GM12878 (cell line): ENCODE measurements around the gene MPHOSPH8. TPM values are rescaled to one million over a fixed set of nuclear protein-coding genes. Genes with fewer than 3 reads are reported as not detected.

Experiments
- ATAC-seq: fragments of 200-7000 bp; cut with Tn5 transposase; 3 replicates; pipeline ENCODE4 v1.9.1; 2020; ENCODE audit warnings: mild to moderate bottlenecking, moderate library complexity
- BruUV-seq: library from RNA; stranded (reverse); fragments of 400-500 nt; replicated peaks from 2 replicates; lab custom pipeline; 2021; lab: Mats Ljungman, UMichigan
- CTCF ChIA-PET: fragments of 300-600 bp; sonication (Branson Sonifier 250); formaldehyde crosslinking; extraction: SDS; loops from one replicate; lab custom pipeline; 2021; ENCODE audit warnings: inconsistent platforms; lab: Yijun Ruan, JAX
- POLR2A ChIA-PET: fragments of 350-600 bp; formaldehyde crosslinking; extraction: SDS; loops from one replicate; lab custom pipeline; 2021; ENCODE audit warnings: inconsistent platforms; lab: Charles Lee
- RAD21 ChIA-PET: fragments of 300-600 bp; sonication (Branson Sonifier 250); formaldehyde crosslinking; loops from one replicate; lab custom pipeline; 2023; ENCODE audit warnings: antibody characterized with exemption; ENCODE audit not compliant: unreplicated experiment; lab: Charles Lee
- SMC1A ChIA-PET: fragments of 300-600 bp; sonication (Branson Sonifier 250); formaldehyde crosslinking; loops from one replicate; lab custom pipeline; 2023; ENCODE audit not compliant: unreplicated experiment, uncharacterized antibody; lab: Charles Lee
- DNase-seq: peaks from one replicate; pipeline ENCODE4 v3.0.0-alpha.2; 2011; ENCODE audit warnings: low read depth, low spot score
- FAIRE-seq: peaks from 3 replicates; lab custom pipeline; 2011; peaks lifted over from hg19 to GRCh38; lab: Jason Lieb, UNC
- H2AFZ ChIP-seq: 2 replicates; pipeline ENCODE4 v1.6.0; 2011; ENCODE audit warnings: low read depth, low read length, control low read depth; ENCODE audit not compliant: control insufficient read depth
- H3K27ac ChIP-seq: 2 replicates; pipeline ENCODE4 v1.5.1; 2011; ENCODE audit warnings: control low read depth; ENCODE audit not compliant: control insufficient read depth, insufficient read depth
- H3K27me3 ChIP-seq, 2 experiments: replicated peaks in 1 of 2; 2 replicates each; pipeline versions ENCODE4 v1.6.0 to v1.6.1; 2011; ENCODE audit warnings: low read length in 1 of 2; ENCODE audit not compliant: control insufficient read depth in 2 of 2, insufficient read depth in 2 of 2
- H3K36me3 ChIP-seq, 2 experiments: 2 replicates each; pipeline ENCODE4 v1.5.1; 2011; ENCODE audit warnings: low read length in 1 of 2; ENCODE audit not compliant: control insufficient read depth in 2 of 2, insufficient read depth in 2 of 2
- H3K4me1 ChIP-seq: 2 replicates; pipeline ENCODE4 v1.6.1; 2011; ENCODE audit warnings: mild to moderate bottlenecking, low read length, moderate library complexity, mixed read lengths; ENCODE audit not compliant: control insufficient read depth, insufficient read depth
- H3K4me2 ChIP-seq: 2 replicates; pipeline ENCODE4 v1.6.0; 2011; ENCODE audit warnings: control low read depth; ENCODE audit not compliant: control insufficient read depth, insufficient read depth
- H3K4me3 ChIP-seq: fragments of 200-600 bp; sonication (generic); 2 replicates; pipeline ENCODE4 v1.5.1; 2016
- H3K79me2 ChIP-seq: 2 replicates; pipeline ENCODE4 v1.6.0; 2011; ENCODE audit warnings: low read length; ENCODE audit not compliant: control insufficient read depth, insufficient read depth
- H3K9ac ChIP-seq: 2 replicates; pipeline ENCODE4 v1.8.0; 2011; ENCODE audit warnings: low read length, control low read depth, mixed read lengths; ENCODE audit not compliant: control insufficient read depth, insufficient read depth
- H3K9me3 ChIP-seq: replicated peaks from 3 replicates; pipeline ENCODE4 v1.5.1; 2011; ENCODE audit warnings: mild to moderate bottlenecking, low read length; ENCODE audit not compliant: control insufficient read depth, insufficient read depth
- H4K20me1 ChIP-seq: 2 replicates; pipeline ENCODE4 v1.6.0; 2011; ENCODE audit not compliant: control insufficient read depth, insufficient read depth
- CREB1 ChIP-seq: IDR thresholded peaks from 2 replicates; pipeline ENCODE4 v1.6.1; 2012; ENCODE audit warnings: low read depth, mild to moderate bottlenecking, inconsistent platforms
- HDGF ChIP-seq: fragments of 450-650 bp; IDR thresholded peaks from 2 replicates; pipeline ENCODE4 v1.6.1; 2016; ENCODE audit warnings: antibody characterized with exemption
- JUND ChIP-seq: IDR thresholded peaks from 2 replicates; pipeline ENCODE4 v1.6.1; 2012; ENCODE audit warnings: low read depth, mild to moderate bottlenecking, low read length, improper control_type of control experiment, moderate library complexity
- MYB ChIP-seq: fragments of 150-350 bp; IDR thresholded peaks from 2 replicates; pipeline ENCODE4 v1.6.1; 2014; ENCODE audit warnings: mild to moderate bottlenecking, low read depth, low read length, borderline replicate concordance
- POU2F2 ChIP-seq: IDR thresholded peaks from 3 replicates; pipeline ENCODE4 v1.6.1; 2011; ENCODE audit warnings: low read depth, mild to moderate bottlenecking, low read length, borderline replicate concordance
- TAF1 ChIP-seq: IDR thresholded peaks from 2 replicates; pipeline ENCODE4 v1.6.1; 2011; ENCODE audit warnings: mild to moderate bottlenecking, low read depth, low read length, borderline replicate concordance
- YBX1 ChIP-seq: fragments of 450-650 bp; IDR thresholded peaks from 2 replicates; pipeline ENCODE4 v1.6.1; 2016; ENCODE audit warnings: antibody characterized with exemption
- WGBS: methylation state at CpG from one replicate; pipeline ENCODE4 v1.1.6; 2016; ENCODE audit warnings: low lambda C conversion rate; ENCODE audit not compliant: insufficient replicate concordance, insufficient coverage; ENCODE audit errors: missing lambda C conversion rate; 5-methylcytosine and 5-hydroxymethylcytosine counted together
- in situ Hi-C: fragments of 300-500 bp; cut with MboI; formaldehyde crosslinking; loops from 9 replicates; pipeline ENCODE4 v1.14.3; 2018; ENCODE audit warnings: mixed read lengths
- intact Hi-C: fragments of 100-400 bp; cut with micrococcal nuclease; formaldehyde crosslinking; loops from one replicate; pipeline ENCODE4 v1.14.2; 2022; ENCODE audit not compliant: unreplicated experiment
- polyA plus RNA-seq, 11 experiments: library from polyadenylated mRNA; depleted of rRNA in 4 of 11; unstranded in 6 of 11; stranded (reverse) in 5 of 11; fragments of >200 nt; fragmentation: Nextera tagmentation in 4 of 11; fragmentation: Illumina TruSeq in 1 of 11; extraction: Ambion mirVana in 4 of 11; extraction: Trizol in 1 of 11; gene quantifications; 1 replicate in 1 of 11; 2 replicates in 10 of 11; pipeline versions ENCODE4 v1.2.1 to v1.2.3, GENCODE V29; 2011 to 2016; ENCODE audit warnings: inconsistent platforms in 2 of 11, missing spikeins in 2 of 11, low read depth in 1 of 11
- total RNA-seq, 4 experiments: library from RNA; depleted of rRNA in 3 of 4; stranded (reverse); fragments of >200 nt in 3 of 4; fragmentation: Illumina TruSeq in 1 of 4; extraction: Trizol in 1 of 4; gene quantifications; 2 replicates each; pipeline versions ENCODE4 v1.2.1 to v1.2.3, GENCODE V29; 2013 to 2021
- TF ChIP-seq, protein P1 (sequence below): IDR thresholded peaks from 2 replicates; pipeline ENCODE4 v1.6.1; 2012; ENCODE audit warnings: low read depth, low read length, improper control_type of control experiment
- TF ChIP-seq, protein P2 (sequence below): IDR thresholded peaks from 2 replicates; pipeline ENCODE4 v1.6.1; 2012; ENCODE audit warnings: low read length, inconsistent platforms
- TF ChIP-seq, protein P3 (sequence below), 3 experiments: IDR thresholded peaks in 2 of 3; conservative IDR thresholded peaks in 1 of 3; 2 replicates each; pipeline ENCODE4 v1.5.1; 2011; ENCODE audit warnings: low read depth in 3 of 3, low read length in 3 of 3, mild to moderate bottlenecking in 3 of 3, control low read depth in 2 of 3, moderate library complexity in 2 of 3, inconsistent platforms in 1 of 3, mixed read lengths in 1 of 3; ENCODE audit not compliant: control insufficient read depth in 2 of 3, insufficient read depth in 1 of 3; ENCODE audit errors: extremely low read depth in 1 of 3

Gene MPHOSPH8
- total and polyA plus RNA-seq, 10 of the 15 experiments (the other 5 are each of a cell fraction or from before 2014, with no cell fraction given): 15.9 to 34.9 (median 26.9) TPM

DNA sequence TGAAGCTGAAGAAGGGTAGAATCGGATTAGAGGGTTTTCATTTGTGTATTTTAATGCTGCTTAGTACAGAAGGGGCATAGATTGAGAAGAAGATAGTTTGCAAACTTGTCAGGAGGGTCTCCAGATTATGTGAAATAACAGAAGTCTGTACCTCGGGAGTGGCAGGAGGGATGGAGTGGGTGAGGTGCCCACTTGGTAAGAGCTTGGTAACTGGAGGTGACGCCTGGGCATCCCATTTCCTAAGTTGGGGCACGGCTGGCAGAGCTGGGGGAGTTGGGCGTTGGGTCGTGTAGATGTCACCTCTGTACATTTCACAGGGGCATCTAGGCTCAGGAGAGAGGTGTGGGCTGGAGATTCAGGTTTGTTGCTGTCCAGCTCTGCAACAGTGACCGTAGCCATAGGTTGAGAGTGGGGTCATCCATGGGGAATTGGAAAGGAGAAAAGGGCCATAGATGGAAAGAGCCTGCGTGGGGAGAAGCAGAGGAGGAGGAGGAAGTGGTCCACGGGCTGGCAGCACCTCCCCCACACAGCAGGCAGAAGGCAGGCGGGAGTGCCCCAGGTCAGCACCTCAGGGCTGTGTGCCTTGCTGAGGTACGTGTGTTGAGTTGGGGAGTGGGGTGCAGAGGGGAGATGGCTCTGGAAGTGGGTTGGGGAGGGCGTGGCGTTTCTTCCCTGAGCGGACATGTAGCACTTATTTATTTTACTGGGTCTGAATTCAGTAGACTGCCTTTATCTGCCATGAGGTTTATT, 31.2 kb downstream of the MPHOSPH8 start:
- intact Hi-C loops (no loop called here), in situ Hi-C loops (no loop called here)
- SMC1A ChIA-PET: no interaction called here
- TF ChIP-seq HDGF (no peak), TAF1 (no peak), YBX1 (no peak), CREB1 (no peak), MYB (no peak), POU2F2 (no peak), JUND (no peak)
- TF ChIP-seq, protein P1, sequence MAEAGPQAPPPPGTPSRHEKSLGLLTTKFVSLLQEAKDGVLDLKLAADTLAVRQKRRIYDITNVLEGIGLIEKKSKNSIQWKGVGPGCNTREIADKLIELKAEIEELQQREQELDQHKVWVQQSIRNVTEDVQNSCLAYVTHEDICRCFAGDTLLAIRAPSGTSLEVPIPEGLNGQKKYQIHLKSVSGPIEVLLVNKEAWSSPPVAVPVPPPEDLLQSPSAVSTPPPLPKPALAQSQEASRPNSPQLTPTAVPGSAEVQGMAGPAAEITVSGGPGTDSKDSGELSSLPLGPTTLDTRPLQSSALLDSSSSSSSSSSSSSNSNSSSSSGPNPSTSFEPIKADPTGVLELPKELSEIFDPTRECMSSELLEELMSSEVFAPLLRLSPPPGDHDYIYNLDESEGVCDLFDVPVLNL: no peak
- TF ChIP-seq, protein P2, sequence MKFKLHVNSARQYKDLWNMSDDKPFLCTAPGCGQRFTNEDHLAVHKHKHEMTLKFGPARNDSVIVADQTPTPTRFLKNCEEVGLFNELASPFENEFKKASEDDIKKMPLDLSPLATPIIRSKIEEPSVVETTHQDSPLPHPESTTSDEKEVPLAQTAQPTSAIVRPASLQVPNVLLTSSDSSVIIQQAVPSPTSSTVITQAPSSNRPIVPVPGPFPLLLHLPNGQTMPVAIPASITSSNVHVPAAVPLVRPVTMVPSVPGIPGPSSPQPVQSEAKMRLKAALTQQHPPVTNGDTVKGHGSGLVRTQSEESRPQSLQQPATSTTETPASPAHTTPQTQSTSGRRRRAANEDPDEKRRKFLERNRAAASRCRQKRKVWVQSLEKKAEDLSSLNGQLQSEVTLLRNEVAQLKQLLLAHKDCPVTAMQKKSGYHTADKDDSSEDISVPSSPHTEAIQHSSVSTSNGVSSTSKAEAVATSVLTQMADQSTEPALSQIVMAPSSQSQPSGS: no peak
- TF ChIP-seq, protein P3, sequence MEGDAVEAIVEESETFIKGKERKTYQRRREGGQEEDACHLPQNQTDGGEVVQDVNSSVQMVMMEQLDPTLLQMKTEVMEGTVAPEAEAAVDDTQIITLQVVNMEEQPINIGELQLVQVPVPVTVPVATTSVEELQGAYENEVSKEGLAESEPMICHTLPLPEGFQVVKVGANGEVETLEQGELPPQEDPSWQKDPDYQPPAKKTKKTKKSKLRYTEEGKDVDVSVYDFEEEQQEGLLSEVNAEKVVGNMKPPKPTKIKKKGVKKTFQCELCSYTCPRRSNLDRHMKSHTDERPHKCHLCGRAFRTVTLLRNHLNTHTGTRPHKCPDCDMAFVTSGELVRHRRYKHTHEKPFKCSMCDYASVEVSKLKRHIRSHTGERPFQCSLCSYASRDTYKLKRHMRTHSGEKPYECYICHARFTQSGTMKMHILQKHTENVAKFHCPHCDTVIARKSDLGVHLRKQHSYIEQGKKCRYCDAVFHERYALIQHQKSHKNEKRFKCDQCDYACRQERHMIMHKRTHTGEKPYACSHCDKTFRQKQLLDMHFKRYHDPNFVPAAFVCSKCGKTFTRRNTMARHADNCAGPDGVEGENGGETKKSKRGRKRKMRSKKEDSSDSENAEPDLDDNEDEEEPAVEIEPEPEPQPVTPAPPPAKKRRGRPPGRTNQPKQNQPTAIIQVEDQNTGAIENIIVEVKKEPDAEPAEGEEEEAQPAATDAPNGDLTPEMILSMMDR (IDR thresholded peaks at IDR 0.05 in 2 of 3, conservative IDR thresholded peaks at IDR 0.05 in 1 of 3; ENCODE audit: control insufficient read depth in 2 of 3, extremely low read depth in 1 of 3, insufficient read depth in 1 of 3, low read depth in 3 of 3, low read length in 3 of 3): no peak
- no TSS peak for BruUV-seq
- Histone ChIP-seq H3K4me3 (no peak overlapping the region), H3K27ac (no peak overlapping the region), H4K20me1 (no peaks in the 10 kb centered on the region), H2AFZ (no peak overlapping the region), H3K27me3 (no peaks in the 10 kb centered on the region), H3K4me2 (no peak overlapping the region), H3K9ac (no peak overlapping the region), H3K4me1 (no peaks in the 10 kb centered on the region), H3K9me3 (no peaks in the 10 kb centered on the region), H3K36me3 (peaks cover 11 to 32% of the 10 kb centered on the region in 2 experiments; a peak in 3 of 4 replicates), H3K79me2 (no peaks in the 10 kb centered on the region)
- WGBS: 98% methylated on average over 11 of the region's 14 CpGs
- DNase-seq (no peak), ATAC-seq (no peak), FAIRE-seq (no peak)
- RAD21 ChIA-PET: no interaction called here
- POLR2A ChIA-PET: no interaction called here
- CTCF ChIA-PET: no interaction called here
